ENCODE results near the gene AMBN.
"Not testable (repeated sequence)": the region's sequence is repeated elsewhere in the genome, so short reads cannot be mapped to it uniquely, and the experiment has no call there.

Gene AMBN

DNA sequence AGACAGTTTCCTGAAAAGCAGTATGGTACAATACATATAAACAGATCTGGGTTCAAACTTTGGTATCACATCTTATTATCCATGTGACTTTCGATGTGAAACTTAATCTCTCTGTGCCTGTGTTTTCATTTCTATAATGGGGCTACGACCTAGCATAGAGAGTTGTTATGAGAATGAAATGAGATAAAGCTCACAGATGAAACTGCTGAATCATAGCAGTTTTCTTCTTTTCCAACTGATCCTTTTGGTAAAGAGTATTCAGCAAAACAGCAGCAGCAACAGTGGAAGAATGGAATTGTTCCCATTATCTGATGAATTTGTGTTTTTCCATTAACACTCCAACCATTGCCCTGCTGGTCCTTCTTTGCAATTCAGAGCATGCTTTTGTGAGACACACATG is 16.3 kb downstream of the AMBN start:
- DNase-seq (ENCODE audit: low read depth), result no peak

DNA sequence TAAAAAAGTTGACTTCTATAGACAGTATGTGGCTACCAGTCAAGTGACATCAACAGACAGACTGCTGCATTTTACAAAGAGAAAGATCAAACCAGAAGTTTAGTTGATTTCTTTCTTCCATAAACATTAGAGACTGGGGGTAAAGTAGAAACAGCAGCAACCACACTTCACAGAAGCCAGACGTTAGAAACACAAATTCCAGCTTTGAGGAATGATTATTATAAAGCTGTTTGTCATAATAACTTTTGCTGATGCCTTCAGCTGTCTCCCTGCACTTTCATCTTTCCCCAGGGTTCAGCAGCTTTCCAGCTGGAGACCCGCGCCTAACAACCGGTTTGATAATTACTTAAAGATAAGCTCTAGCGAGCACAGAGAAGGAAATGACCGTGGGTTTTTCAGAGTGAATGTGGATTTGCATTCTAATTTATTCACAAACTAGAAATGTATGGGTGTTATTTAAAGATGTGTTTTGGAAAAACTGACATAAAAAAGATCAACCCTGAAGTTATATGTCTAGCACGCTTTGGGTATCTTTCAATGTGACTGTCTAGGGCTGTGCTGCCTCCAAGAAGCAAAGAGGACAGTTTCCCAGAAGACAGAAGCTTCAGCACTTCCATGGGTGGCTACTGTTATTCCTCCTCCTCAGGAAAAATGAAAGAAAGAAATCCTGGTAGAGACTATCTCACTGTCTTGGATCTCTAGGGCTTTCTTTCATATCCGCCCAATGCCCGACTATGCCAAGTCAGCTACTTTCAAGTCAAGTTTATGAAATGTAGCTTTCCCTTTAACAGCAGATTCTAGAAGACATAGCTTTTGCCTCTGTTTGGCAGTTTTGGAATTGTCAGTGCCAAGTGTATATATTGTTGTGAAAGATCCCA is 21.5 kb downstream of the AMBN start:
- DNase-seq (ENCODE audit: low read depth), result peak; percentile 20

DNA sequence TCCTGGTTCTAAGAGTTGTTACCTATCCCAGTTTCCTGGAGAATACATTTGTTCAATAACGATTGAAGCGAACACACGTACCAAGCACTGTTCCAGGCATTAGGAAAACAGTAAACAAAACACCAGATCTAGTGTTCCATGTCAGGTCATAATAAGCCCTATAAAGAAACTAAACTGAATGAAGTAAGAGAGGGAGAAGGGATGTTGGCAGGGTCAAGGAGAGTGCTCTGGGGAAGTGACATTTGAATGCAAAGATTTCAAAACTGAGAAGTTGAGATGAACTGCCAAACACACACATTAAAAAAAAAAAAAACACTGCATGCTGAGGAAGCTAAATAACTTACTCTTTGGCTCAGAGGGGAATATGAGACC is 22.1 kb downstream of the AMBN start:
- DNase-seq (ENCODE audit: low read depth), result no peak

GRCh38 chr4:70619288-70619687 is 27.2 kb downstream of the AMBN start:
- DNase-seq (ENCODE audit: low read depth), result no peak

DNA sequence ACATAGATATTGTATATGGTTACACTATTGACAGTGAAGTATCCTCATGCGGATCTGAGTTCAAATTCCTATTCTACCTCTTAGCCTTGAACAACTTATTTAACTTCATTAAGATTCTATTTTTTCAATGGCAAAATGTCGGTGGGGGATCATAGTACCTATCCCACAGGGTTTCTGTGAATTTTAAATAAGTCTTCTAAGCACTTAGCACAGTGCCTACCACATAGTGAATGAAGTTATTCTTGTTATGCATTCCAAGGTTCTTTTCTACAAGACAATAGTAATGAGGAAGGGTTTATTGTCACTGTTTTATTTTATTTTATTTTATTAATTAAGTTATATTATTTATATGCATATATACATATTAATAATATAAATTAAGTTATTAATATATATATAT is 27.7 kb downstream of the AMBN start:
- DNase-seq (ENCODE audit: low read depth), result no peak

- DNase-seq (ENCODE audit: low read depth), result no peak
These were observed 31.3 kb downstream of the AMBN start for GRCh38 chr4:70623323-70623722.

DNA sequence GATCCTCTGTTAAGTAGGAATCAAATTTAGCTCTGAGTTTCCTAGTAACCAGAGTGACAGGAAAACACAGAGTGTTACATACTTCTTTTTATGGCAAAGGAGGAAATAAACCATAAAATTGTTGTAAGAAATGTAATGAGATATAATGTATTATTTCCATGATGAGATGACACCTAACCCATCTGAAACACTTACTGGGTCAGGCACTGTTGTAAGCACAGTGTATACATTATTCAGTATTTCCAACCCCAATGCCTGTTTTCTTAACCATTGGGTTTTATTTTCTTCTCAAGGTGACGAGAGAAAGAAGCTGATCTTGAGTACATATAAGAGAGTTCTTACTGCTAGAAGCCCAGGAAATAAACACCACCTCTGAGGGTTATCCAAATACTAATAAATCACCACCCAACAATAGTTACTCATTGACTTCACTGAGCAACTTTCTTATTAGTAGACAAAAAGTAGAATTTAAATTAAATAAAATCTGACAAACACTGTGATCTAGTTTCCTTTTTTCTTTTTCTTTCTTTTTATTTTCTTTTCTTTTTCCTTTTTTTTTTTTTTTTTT is 32.3 kb downstream of the AMBN start:
- no peak for DNase-seq (ENCODE audit: low read depth)

GRCh38 chr4:70627620-70628019 is 35.6 kb downstream of the AMBN start:
- DNase-seq (ENCODE audit: low read depth), result no peak

DNA sequence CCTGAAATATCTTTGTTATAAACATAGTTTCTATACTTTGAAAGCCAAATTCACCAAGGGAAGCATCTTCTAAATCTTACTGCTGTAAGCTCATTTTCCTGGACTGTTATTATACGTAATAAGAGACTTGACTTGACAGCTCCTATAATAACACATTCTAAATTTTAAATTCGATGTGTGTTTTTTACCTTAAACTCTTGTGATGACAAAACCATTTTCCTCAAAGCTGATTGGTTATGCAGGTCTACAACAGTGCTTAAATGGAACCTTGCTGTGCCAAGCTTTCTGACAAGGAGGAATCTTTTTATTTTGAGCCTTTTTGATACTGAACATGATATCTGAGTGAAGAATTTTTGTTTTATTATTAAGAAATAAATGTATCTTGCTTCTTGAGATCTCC is 36.4 kb downstream of the AMBN start, which contains the start of gene ENAM:
ENAM (plus strand) TSS at position 301 of the 400 bp plus-strand sequence. CDS start 757 bp downstream, outside the sequence.
- DNase-seq (ENCODE audit: low read depth), result no peak

GRCh38 chr4:70629469-70630090 is 37.5 kb downstream of the AMBN start:
- DNase-seq (ENCODE audit: low read depth), result no peak

DNA sequence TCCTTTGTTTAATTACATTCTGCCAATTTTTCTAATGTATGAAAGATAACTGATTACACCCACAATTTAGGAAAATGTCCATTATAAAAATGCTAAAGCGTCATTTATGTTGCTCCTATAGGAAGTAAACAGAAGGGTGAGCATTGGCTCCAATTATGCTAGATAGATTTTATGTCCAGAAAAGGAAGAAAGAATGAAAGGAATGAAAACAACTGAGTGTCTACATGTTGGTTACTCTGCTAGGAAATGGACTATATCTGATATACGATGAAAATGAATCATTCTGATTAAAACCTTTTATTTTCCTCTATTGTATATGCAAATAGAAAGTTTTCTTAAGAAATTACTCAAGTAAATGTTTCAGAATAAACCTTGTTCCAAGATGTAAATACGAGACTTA is 38.1 kb downstream of the AMBN start:
- DNase-seq (ENCODE audit: low read depth), result no peak

GRCh38 chr4:70632028-70632427 is 40.0 kb downstream of the AMBN start:
- no peak for DNase-seq (ENCODE audit: low read depth)

DNA sequence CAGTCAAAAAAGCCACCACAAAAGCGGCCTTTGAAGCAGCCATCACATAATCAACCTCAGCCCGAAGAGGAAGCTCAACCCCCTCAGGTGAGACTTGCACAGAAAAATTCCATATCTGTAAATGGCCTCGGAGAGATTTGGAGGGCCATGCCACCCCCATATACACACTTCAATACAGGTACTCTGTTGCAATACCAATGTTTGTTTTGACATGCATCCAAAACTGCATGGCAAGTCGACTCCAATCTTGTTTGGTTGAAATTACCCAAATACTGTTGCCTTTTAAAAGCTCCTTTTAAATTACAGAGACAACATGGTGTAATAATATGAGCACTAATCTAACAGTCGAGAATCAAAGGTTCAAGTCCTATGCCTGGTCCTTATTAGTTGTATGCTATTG is 42.4 kb downstream of the AMBN start:
- DNase-seq (ENCODE audit: low read depth), result no peak

DNA sequence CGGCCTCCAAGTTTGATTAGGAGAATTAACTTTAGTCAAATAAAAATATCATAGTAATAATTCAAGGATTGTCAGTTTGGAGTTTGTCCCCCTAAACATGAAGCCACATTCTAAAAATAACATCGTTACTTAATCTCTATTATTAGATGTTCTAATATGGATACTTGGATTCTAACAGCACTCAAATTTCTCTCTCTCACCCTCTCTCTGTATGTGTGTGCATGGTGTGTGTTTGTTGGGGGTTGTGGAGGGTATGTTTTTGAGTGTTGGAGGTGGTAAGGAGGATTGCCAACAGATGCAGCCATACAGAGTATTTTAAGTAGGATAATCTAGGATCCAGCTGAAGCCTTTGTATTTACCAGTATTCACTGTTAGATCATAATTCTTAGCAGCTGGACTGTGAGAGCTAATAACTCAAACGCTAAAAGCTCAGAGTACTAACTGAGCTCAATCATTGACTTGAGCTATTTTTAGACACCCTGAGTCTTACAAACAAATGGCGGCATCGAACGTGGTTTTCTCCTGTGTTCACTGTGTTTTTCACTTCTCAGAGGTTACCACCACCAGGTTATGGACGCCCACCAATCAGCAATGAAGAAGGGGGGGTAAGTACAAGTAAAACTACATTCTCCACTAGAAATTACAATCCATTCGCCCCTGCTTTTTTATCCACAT is 45.3 kb downstream of the AMBN start:
- DNase-seq (ENCODE audit: low read depth), result no peak

GRCh38 chr4:70640192-70640591 is 48.1 kb downstream of the AMBN start:
- no peak for DNase-seq (ENCODE audit: low read depth)

- DNase-seq (ENCODE audit: low read depth), result not testable (repeated sequence)
These were observed 58.7 kb downstream of the AMBN start for GRCh38 chr4:70650741-70651140.

GRCh38 chr4:70651864-70652506 is 59.9 kb downstream of the AMBN start:
- peak; percentile 18 for DNase-seq (ENCODE audit: low read depth)

DNA sequence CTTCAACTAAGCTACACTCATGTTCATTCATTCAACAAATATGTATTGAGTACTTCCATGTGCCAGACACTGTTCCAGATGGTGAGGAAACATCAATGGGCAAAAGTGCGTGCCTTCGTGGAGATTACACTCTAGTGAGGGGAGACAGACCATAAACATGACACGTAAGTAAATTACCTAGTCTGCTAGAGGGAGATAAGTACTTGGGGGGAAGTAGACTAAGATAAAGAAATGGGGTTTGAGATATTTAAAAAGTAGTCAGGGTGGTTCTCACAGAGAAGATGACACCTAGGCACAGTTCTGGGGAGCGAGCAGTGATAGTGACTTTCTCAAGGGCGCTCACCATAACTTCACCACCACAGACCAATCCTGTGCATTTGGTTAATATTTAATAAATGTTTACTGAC is 62.6 kb downstream of the AMBN start:
- DNase-seq (ENCODE audit: low read depth), result no peak

Measured in stromal cell of bone marrow (primary cell).